K562 (cell line): ENCODE data around the gene PHPT1.

Experiments
- HNRNPL ChIP-seq: fragments of 200-400 bp; formaldehyde crosslinking; IDR thresholded peaks from 2 replicates; pipeline ENCODE4 v1.6.1; 2017; ENCODE audit warnings: low read depth, mild to moderate bottlenecking, low read length
- TF ChIP-seq, protein P1 (sequence below): fragments of 450-650 bp; IDR thresholded peaks from 2 replicates; pipeline ENCODE4 v1.6.1; 2016; ENCODE audit warnings: low read depth

DNA sequence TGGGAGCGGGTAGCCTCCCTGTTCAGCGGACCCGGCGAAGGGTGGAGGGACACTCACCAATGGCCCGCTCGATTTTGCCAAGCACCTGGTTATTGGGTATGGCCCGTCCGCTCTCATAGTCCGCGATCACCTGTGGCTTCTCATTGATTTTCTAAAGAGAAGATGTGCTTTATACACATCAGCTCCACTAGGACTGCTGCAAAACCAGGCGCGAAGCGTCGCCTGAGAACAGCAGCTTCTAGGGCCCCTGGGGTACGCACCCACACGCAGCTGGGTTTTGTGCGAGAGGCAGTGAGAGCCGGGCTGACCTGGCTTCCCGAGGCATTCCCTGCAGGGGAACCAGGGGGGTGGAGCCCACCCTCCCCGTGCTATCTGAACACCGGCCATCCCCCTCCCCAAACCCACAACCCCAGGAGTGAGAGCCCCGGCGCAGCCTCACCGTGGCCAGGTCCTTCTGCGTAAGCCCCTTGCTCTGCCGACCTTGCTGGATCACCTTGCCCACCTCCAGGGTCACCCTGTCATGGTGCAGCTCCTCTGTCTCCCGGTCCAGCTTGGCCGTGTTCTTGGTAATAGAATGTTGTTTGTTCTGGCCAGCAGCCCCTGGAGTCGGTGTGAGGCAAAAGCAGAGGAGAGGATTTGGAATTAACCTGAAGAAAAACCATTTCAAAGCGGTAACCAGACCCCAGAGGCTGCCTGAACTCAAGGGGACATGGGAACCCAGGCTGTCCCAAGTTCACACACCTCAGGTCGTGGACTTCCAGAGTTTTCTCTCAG is 13.8 kb downstream of the PHPT1 start:
- no peak for TF ChIP-seq HNRNPL
- TF ChIP-seq, protein P1, sequence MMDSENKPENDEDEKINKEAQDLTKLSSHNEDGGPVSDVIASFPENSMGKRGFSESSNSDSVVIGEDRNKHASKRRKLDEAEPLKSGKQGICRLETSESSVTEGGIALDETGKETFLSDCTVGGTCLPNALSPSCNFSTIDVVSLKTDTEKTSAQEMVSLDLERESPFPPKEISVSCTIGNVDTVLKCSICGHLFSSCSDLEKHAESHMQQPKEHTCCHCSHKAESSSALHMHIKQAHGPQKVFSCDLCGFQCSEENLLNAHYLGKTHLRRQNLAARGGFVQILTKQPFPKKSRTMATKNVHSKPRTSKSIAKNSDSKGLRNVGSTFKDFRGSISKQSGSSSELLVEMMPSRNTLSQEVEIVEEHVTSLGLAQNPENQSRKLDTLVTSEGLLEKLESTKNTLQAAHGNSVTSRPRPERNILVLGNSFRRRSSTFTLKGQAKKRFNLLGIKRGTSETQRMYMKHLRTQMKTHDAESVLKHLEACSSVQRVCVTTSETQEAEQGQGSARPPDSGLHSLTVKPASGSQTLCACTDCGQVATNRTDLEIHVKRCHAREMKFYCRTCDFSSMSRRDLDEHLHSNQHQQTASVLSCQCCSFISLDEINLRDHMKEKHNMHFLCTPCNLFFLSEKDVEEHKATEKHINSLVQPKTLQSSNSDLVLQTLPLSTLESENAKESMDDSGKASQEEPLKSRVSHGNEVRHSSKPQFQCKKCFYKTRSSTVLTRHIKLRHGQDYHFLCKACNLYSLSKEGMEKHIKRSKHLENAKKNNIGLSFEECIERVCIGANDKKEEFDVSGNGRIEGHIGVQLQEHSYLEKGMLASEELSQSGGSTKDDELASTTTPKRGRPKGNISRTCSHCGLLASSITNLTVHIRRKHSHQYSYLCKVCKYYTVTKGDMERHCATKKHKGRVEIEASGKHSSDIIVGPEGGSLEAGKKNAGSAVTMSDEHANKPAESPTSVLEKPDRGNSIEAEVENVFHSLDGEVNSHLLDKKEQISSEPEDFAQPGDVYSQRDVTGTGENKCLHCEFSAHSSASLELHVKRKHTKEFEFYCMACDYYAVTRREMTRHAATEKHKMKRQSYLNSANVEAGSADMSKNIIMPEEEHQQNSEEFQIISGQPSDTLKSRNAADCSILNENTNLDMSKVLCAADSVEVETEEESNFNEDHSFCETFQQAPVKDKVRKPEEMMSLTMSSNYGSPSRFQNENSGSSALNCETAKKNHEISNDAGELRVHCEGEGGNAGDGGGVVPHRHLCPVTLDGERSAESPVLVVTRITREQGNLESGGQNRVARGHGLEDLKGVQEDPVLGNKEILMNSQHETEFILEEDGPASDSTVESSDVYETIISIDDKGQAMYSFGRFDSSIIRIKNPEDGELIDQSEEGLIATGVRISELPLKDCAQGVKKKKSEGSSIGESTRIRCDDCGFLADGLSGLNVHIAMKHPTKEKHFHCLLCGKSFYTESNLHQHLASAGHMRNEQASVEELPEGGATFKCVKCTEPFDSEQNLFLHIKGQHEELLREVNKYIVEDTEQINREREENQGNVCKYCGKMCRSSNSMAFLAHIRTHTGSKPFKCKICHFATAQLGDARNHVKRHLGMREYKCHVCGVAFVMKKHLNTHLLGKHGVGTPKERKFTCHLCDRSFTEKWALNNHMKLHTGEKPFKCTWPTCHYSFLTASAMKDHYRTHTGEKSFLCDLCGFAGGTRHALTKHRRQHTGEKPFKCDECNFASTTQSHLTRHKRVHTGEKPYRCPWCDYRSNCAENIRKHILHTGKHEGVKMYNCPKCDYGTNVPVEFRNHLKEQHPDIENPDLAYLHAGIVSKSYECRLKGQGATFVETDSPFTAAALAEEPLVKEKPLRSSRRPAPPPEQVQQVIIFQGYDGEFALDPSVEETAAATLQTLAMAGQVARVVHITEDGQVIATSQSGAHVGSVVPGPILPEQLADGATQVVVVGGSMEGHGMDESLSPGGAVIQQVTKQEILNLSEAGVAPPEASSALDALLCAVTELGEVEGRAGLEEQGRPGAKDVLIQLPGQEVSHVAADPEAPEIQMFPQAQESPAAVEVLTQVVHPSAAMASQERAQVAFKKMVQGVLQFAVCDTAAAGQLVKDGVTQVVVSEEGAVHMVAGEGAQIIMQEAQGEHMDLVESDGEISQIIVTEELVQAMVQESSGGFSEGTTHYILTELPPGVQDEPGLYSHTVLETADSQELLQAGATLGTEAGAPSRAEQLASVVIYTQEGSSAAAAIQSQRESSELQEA = no peak
